ENCODE measurements around the gene FMO2.
"Not testable (repeated sequence)": the region's sequence is repeated elsewhere in the genome, so short reads cannot be mapped to it uniquely, and the experiment has no call there.

The FMO2 gene

DNA sequence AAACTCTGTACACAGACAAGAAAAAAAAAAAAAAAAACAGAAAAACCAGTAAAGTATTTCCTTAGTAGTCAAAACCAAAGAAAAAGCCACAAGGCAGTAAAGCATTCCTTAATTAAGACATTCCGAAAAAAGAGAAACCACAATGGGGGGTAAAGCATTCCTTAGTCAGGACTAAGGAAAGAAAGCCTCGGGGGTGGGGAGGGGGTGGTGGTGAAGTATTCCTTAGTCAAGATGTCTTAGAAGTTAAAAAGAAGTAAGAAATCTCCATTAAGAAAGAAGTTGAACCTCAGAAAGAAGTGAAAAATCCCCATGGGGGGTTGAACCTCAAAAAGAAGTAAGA, 35.0 kb downstream of the FMO2 start:
- no peak for DNase-seq

DNA sequence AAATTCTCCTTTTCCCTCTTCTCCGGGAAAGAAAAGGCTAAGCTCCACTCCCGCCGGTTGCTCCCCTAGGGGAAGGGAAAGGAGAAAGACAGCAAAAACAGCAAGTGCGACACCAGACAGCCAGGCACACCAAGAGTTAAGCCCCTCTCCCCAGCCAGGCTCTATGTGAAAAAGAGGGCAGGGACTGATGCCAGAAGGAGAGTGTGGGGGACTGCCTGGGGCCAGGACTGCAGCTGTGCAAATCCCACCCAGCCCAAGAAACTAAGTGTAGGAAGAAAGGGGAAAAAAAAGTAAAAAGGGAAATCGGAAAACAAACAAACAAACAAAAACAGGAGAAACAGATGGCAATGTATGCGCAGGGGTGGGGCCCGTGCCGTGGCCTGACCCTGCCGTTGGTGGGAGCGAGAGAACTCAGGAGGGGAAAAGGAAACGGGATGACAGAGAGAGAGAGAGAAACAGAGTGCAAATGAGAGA, 35.5 kb downstream of the FMO2 start:
- DNase-seq, result no peak

DNA sequence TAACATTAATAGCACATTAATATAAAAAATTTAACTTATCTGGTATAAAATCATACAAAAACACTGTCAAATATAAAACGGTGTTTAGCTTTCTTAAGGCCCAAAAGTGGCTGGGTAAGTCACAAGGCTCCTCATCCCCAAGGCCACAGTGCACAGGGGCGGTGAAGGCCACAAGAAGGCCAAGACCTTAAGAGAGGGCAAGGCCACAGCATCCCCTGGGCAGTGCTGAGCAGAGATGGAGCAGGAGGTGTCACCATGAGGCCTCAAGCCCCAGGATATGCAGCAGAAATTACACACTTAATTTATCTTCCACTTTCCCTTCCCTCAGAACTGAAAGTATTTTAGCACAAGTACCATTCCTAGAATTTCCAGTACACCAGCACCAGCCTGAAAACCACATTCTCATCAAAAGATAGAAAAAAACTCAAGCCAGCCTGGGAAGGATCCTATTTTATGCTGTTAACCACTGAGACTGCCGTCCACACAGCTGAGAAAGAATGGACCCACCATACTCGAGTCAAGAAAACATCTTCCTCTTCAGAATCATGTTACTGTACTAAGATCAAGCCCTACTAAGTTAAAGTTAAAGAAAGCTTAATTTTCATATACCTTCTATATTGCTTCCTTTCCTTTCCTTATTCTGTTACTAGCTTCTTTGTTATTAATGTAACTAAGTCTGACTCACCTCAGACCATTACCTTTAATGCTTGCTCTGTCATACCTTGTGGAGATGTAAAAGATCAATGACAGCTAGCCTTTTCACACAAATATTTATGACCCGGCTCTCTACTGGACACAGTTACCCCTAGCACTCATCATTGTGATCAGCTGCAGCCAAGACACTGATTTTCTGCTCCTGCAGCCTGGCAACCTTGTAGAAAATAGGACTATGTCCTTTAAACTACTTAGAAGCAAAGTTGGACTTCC, 36.8 kb downstream of the FMO2 start:
- DNase-seq, result no peak

DNA sequence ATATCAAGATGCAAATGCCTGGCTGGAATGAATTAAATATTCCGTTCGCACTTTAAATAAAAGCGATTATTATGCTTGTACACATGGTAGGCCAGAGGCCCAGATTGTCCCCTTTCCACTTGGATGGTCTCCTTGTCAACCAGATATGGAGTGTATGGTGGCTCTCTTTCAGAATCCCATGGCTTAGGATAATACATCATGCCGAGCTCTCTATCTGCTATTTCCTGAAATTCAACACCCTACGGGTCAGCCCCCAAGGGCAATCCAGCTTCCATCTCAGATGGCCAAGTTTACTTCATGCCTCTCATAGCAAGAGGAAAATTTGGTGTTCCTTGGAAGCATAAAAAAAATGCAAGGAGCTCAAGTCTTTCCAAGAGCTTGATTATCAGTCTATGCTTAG, 37.8 kb downstream of the FMO2 start:
- DNase-seq, result no peak

DNA sequence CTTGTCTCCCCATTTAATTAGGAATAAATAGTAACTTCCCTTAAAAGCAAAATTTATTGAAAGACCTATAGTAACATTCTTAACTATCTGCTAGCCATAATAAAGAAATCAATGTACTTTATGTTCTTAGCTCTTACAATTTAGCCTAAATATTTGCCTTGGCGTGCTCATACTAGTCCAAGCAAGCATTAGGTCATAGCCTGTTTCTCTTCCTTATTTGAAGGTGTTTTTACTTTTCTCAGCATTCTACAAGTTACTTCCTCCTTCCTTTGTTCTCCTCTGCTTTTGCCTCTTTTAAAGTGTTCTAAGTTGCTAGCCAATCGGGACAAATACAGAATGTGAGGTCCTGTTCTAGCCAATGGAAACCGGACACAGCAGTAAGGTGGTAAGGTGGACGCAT, 39.2 kb downstream of the FMO2 start:
- DNase-seq, result not testable (repeated sequence)

GRCh38 chr1:171226747-171227370, 41.8 kb downstream of the FMO2 start:
- peak in 1 of 5 donors; percentile 19 for DNase-seq

GRCh38 chr1:171231326-171231725, 46.2 kb downstream of the FMO2 start:
- no peak for DNase-seq

- DNase-seq, result no peak
Observed at GRCh38 chr1:171233183-171233582, 48.1 kb downstream of the FMO2 start.

DNA sequence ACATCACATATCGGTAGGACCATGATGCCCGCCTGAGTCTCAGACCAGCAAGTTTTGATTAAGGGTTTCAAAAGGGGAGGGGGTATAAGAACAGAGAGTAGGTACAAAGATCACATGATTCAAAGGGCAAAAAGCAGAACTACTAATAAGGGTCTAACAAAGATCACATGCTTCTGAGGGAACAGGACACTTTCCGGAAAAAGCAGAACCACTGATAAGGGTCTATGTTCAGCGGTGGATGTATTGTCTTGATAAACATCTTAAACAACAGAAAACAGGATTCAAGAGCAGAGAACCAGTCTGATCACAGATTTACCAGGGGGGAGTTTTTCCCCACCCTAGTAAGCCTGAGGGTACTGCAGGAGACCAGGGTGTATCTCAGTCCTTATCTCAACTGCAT, 51.1 kb downstream of the FMO2 start:
- not testable (repeated sequence) for DNase-seq

DNA sequence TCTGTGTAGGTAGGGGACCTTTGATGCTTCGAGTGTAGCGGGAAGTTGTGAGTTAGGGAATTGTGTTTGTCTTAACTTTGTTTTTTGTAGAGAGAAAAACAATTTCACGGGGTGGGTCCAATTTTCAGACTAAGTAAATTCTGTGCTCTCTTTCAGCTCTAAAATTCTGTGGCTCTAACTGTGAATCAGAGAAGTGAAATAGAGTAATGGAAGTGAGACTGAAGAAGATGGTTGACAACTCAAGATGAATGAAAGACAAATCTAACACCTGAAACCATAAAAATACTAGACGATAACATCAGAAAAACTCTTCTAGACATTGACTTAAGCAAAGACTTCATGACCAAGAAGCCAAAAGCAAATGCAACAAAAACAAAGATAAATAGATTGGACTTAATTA, 58.8 kb downstream of the FMO2 start:
- no peak for DNase-seq

DNA sequence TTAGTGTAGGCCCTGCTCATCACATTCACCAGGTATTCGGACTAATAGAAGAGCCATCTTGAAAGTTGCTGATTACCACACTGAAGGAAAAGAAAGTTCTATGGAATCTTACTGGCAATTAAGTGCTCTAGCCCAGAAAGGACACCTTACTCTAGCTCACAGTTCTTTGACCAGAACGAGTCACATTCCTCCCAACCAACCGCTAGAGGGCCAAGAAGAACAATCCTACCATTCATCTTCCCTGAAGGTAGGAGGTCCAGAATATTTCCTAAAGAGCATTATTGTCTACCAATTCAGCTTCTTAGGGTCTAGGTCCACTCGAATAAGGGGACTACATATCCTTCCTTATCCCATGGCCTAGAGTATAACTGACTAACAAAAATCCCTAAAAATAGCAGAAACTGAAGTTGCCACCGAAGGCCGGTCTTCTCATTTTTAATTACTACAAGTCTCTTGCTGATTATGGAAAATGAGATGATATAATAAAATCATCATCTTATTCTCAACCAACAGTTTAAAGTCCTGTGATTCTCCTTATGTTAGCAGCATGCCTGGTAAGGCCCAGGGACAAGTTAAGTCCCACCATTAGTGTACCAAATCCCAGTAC, 60.5 kb downstream of the FMO2 start:
- no peak for DNase-seq

- DNase-seq, result no peak
Observed at GRCh38 chr1:171247501-171247900, 62.4 kb downstream of the FMO2 start.

- DNase-seq, result no peak
Observed at GRCh38 chr1:171248302-171248701, 63.2 kb downstream of the FMO2 start, which contains the start of gene FMO1. Gene FMO1 (plus strand): TSS chr1:171248494. CDS start chr1:171258088, 9,594 bp downstream.

DNA sequence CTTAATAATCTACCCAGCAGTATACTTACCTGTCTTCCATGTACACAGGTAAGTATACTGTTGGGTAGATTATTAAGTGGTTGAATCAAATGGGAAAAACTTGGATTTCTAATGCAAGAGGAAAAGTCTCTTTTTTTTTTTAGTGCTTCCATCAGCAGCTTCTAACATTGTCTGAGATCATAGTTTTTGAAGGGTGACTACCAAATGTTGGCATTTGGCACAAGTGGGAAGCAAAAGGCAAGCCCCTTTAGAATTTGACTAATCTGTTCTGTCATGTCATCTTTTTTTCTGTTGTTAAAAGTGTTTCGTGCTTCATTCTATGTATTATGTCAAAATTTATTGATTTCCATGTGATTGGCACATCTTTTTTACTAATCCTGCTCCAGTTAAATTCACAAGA, 63.7 kb downstream of the FMO2 start:
- DNase-seq, result no peak

DNA sequence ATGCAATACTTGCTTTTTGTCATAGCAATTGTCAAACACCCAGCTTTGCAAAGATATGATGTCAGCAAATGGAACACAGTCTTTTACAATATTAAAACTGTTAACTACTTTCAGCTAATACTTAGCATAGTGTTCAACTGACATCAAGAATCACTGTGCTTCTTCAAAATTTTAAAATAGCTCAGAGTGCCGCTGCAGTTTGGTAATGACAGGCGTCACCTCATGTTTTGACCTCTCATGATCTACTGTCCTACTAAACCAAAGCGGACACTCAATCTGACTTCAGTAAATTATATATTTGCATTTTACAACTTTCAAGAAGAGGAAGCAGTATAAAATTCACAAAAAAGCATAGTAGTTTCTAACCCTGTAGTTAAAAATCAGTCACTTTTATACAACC, 65.2 kb downstream of the FMO2 start:
- no peak for DNase-seq

GRCh38 chr1:171251042-171251951, 66.2 kb downstream of the FMO2 start:
- DNase-seq, result no peak

DNA sequence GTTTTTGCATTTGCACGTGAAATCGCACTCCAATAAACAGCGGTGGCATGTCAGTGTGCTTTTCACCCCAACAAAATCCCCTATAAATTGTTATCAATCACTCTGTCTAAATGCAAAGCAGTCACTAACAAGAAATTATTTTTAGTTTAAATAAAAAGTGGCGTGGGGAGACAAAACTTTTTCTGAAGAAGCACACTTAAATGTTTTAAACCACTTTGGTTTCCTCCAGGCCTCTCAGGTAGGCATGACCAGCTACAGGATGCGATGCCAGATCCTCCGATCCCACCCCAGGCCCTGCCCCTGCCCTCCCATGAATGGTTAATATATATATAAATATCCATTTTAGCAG, 66.8 kb downstream of the FMO2 start:
- DNase-seq, result no peak

GRCh38 chr1:171252482-171252881, 67.4 kb downstream of the FMO2 start:
- DNase-seq, result no peak

- DNase-seq, result no peak
Observed at GRCh38 chr1:171254859-171255258, 69.8 kb downstream of the FMO2 start.

DNA sequence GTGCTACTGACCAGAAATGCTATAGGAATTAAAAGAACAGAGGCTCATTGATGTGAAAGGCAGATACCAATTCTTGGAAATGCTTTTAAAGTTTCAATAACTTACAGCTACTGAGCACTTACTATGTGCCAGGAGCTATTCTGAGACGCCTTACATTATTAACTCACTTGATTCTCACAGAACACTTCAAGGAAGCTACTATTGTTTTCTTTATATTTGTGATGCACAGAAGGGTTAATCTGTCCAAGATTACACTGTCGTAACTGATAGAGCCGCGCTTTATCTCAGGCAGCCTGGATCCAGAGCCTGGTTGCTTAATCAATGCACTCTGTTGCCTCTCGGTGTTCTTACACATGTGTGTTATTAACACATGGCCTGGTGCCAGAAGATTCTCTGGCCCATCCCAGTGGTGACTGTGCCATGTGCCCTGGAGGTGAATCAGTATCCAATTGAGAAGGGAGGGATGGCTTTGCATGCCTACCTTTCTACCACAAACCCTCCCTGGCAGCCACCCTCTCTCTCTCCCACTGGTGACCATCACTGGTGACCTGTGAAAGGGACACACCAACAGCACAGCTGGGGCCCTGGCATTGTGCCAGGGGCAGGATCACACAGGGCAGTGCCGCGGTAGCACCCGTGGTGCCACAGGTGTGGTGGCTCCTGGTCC, 72.0 kb downstream of the FMO2 start:
- DNase-seq, result no peak

DNA sequence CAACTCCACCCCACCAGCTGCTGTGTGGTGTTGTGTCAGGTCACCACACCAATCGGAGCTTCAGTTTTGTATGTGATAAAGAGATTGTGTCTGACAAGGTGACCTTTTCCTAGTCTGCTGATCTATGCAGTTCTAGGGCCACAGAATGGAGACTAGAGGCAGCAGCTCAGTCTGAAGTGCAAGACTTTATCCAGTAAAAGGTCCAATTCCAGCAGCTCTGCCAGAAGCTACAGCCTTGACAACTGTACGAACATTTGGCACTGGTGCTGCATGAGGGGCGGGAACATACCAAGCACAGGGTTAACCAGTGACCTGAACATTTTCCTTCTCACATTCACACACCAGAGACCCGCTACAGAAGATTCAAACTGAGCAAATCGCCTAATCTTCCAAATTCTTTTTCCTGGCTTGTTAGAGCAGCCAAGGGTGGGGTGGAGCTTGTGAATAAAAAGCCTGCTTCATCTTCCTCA, 72.5 kb downstream of the FMO2 start:
- DNase-seq, result no peak

- DNase-seq, result no peak
Observed at GRCh38 chr1:171258429-171258828, 73.3 kb downstream of the FMO2 start.

Data from T-helper 1 cell (primary cell).